ENCODE results near the gene RPL37.

GRCh38 chr5:40799258-40799657 lies 35.8 kb downstream of the RPL37 start:
- TF ChIP-seq CTCF (IDR thresholded peaks at IDR 0.05; ENCODE audit: low read depth, low read length, poor library complexity, severe bottlenecking) (no peak), EZH2phosphoT487 (IDR thresholded peaks at IDR 0.05; ENCODE audit: borderline replicate concordance, low read length) (no peak)

All from DOHH2 (cell line).